ENCODE data around the gene KCNJ9.

KCNJ9 gene

DNA sequence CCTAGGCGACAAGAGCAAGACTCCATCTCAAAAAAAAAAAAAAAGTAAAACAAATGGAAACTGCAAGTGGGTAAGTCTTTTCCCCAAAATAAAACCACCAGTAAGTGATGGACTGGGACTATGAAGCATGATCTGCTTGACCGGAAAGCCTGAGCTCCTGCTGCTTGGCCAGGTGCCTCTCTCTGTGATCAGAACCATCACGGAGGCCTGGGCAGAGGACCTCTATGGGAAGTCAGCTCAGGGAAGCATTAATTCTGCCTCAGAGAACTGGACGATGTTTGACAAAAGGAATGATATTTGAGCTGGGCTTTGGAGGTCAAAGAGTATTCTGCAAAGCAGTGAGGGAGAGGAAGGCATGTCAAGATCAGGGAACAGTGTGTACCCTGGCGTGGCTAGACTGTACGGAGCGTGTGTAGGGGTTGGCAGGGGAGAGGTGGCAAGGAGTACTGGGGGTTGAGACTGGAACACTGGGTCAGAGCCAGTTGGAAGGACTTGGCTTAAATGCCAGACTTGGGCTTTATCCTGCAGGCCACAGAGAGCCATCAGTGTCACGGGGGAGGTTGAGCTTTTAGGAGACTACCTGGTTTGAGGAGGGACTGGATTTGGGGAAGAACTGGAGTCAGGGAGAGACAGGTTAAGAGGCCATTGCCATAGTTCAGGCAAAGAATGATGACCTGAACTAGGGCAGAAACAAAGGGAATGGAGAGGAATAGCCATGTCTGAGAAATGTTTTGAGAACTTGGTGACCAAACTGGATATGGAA lies 50.6 kb downstream of the KCNJ9 start:
- TF ChIP-seq, protein P1, sequence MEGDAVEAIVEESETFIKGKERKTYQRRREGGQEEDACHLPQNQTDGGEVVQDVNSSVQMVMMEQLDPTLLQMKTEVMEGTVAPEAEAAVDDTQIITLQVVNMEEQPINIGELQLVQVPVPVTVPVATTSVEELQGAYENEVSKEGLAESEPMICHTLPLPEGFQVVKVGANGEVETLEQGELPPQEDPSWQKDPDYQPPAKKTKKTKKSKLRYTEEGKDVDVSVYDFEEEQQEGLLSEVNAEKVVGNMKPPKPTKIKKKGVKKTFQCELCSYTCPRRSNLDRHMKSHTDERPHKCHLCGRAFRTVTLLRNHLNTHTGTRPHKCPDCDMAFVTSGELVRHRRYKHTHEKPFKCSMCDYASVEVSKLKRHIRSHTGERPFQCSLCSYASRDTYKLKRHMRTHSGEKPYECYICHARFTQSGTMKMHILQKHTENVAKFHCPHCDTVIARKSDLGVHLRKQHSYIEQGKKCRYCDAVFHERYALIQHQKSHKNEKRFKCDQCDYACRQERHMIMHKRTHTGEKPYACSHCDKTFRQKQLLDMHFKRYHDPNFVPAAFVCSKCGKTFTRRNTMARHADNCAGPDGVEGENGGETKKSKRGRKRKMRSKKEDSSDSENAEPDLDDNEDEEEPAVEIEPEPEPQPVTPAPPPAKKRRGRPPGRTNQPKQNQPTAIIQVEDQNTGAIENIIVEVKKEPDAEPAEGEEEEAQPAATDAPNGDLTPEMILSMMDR (IDR thresholded peaks at IDR 0.05; ENCODE audit: extremely low read depth, insufficient read depth, missing control alignments) = no peak
- in situ Hi-C loops (cut with MboI; ENCODE audit: low pct_unique_long_range_greater_than_20kb, low sequenced_read_pairs, unreplicated experiment) = no loop called here
- no peak for DNase-seq (ENCODE audit: low spot score)

DNA sequence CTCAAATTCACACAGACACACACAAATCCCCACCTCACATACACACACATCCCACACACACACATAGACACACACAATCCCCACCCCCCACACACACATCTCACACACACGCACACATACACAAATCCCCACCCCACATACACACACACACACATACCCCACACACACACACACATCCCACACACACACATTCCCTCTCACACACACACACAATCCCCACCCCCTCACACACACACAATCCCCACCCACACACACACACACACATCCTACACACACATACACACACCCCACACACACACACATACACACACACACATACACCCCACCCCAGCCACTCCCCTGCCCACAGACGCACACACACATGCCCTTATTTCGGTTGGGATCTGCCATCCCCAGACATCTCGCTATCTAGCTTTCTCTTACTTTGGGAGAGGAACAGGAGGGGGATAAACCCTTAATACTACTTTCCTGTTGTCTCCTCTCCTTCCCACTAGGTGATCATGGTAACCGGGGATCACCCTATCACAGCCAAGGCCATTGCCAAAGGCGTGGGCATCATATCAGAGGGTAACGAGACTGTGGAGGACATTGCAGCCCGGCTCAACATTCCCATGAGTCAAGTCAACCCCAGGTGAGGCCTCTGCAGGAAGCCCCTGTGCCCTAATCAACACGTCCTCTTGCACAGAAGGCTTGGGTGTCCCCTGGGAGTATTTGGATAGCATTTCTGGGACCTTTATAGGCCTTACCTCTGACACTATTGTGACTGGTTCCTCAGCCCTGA lies 52.8 kb downstream of the KCNJ9 start:
- no peak for DNase-seq (ENCODE audit: low spot score)
- TF ChIP-seq, protein P1 (IDR thresholded peaks at IDR 0.05; ENCODE audit: extremely low read depth, insufficient read depth, missing control alignments) = no peak
- in situ Hi-C loops (cut with MboI; ENCODE audit: low pct_unique_long_range_greater_than_20kb, low sequenced_read_pairs, unreplicated experiment) = no loop called here

DNA sequence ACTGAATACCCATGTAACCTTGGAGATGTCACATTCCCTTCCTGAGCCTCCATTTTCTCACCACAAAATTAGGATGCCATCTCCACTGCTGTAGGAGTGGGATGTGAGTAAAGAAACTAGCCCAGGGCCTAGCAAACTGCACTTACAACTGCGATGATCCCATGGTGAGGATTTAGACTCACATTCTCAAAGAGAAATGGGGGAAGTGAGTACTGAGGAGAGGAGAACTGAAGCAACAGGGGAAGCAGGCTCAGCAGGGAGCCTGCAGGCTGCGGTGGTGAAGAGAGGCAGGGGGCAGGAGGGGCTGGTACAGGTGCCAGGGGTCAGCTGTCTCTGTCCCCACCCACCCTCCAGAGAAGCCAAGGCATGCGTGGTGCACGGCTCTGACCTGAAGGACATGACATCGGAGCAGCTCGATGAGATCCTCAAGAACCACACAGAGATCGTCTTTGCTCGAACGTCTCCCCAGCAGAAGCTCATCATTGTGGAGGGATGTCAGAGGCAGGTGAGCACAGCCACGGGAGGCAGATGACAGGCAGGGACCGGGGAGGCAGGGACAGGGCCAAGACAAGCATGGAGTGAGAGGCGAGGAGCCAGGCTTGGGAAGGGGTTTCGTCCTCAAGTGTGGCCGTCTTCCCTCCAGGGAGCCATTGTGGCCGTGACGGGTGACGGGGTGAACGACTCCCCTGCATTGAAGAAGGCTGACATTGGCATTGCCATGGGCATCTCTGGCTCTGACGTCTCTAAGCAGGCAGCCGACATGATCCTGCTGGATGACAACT lies 53.6 kb downstream of the KCNJ9 start:
- in situ Hi-C loops (cut with MboI; ENCODE audit: low pct_unique_long_range_greater_than_20kb, low sequenced_read_pairs, unreplicated experiment) = no loop called here
- DNase-seq (ENCODE audit: low spot score) = no peak
- TF ChIP-seq, protein P1 (IDR thresholded peaks at IDR 0.05; ENCODE audit: extremely low read depth, insufficient read depth, missing control alignments) = no peak

DNA sequence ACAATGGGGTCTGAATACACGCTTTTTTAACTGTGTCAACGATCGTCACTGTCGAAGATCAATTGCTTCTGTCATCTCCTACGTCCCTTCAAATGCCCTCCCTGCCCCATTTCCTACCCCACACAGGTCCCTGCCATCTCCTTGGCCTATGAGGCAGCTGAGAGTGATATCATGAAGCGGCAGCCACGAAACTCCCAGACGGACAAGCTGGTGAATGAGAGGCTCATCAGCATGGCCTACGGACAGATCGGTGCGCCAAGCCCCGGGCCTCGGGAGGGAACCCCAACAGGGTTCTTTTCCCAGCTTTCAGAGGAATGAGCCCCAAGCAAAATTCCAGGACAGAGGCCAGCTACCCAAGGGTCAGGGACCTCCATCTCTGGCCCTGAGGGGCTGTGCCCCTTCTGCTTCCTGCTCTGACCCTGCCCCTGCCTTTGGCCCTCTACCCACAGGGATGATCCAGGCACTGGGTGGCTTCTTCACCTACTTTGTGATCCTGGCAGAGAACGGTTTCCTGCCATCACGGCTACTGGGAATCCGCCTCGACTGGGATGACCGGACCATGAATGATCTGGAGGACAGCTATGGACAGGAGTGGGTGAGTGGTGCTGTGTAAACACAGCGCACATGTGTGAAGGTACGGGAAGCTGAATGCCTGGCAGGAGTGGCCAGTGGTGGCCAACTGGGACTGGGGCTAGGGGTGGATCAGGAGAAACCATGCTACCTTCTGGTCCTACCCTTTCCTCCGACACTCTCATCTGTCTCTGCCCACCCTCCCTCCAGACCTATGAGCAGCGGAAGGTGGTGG lies 55.0 kb downstream of the KCNJ9 start:
- in situ Hi-C loops (cut with MboI; ENCODE audit: low pct_unique_long_range_greater_than_20kb, low sequenced_read_pairs, unreplicated experiment) = no loop called here
- TF ChIP-seq, protein P1 (IDR thresholded peaks at IDR 0.05; ENCODE audit: extremely low read depth, insufficient read depth, missing control alignments) = no peak
- DNase-seq (ENCODE audit: low spot score) = no peak

DNA sequence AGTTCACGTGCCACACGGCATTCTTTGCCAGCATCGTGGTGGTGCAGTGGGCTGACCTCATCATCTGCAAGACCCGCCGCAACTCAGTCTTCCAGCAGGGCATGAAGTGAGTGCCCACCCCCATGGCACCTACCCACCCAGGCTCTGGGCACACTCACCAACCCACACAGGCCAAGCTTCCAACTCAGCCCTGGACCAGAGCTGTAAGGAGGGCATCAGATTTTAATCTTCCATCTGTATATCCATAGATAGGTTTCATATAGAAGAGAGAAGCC lies 55.5 kb downstream of the KCNJ9 start:
- no peak for DNase-seq (ENCODE audit: low spot score)
- TF ChIP-seq, protein P1 (IDR thresholded peaks at IDR 0.05; ENCODE audit: extremely low read depth, insufficient read depth, missing control alignments) = no peak
- in situ Hi-C loops (cut with MboI; ENCODE audit: low pct_unique_long_range_greater_than_20kb, low sequenced_read_pairs, unreplicated experiment) = no loop called here
